Smooth muscle cell (in vitro differentiated cells): ENCODE measurements around the gene CERKL. TPM values are rescaled to one million over a fixed set of nuclear protein-coding genes. Genes with fewer than 3 reads are reported as not detected.

Experiments
- DNase-seq: peaks from one replicate; lab custom pipeline; 2025; ENCODE audit not compliant: unreplicated experiment; lab: John Stamatoyannopoulos, UW
- H2AFZ ChIP-seq: fragments of 200-600 bp; sonication (generic); 2 replicates; pipeline ENCODE4 v1.6.0; 2016; ENCODE audit warnings: antibody characterized with exemption, low read depth, mild to moderate bottlenecking
- H3F3A ChIP-seq: fragments of 200-600 bp; sonication (generic); 2 replicates; pipeline ENCODE4 v1.6.0; 2017; ENCODE audit warnings: antibody characterized with exemption, low read depth
- H3K27ac ChIP-seq: fragments of 200-600 bp; sonication (generic); 2 replicates; pipeline ENCODE4 v1.5.1; 2016; ENCODE audit warnings: low read depth, mild to moderate bottlenecking
- H3K27me3 ChIP-seq: fragments of 200-600 bp; sonication (generic); 2 replicates; pipeline ENCODE4 v1.6.1; 2016; ENCODE audit warnings: low read depth, mild to moderate bottlenecking
- H3K36me3 ChIP-seq: fragments of 200-600 bp; sonication (generic); 2 replicates; pipeline ENCODE4 v1.5.1; 2016; ENCODE audit warnings: low read depth
- H3K4me1 ChIP-seq: fragments of 200-600 bp; sonication (generic); 2 replicates; pipeline ENCODE4 v1.5.1; 2016; ENCODE audit warnings: low read depth
- H3K4me2 ChIP-seq: fragments of 200-600 bp; sonication (generic); 2 replicates; pipeline ENCODE4 v1.6.0; 2016; ENCODE audit warnings: mild to moderate bottlenecking
- H3K4me3 ChIP-seq: fragments of 200-600 bp; sonication (generic); 2 replicates; pipeline ENCODE4 v1.5.1; 2016; ENCODE audit warnings: mild to moderate bottlenecking
- H3K79me2 ChIP-seq: fragments of 200-600 bp; sonication (generic); 2 replicates; pipeline ENCODE4 v1.6.0; 2016; ENCODE audit warnings: low read depth, mild to moderate bottlenecking
- H3K9ac ChIP-seq: fragments of 200-600 bp; sonication (generic); 2 replicates; pipeline ENCODE4 v1.6.0; 2016; ENCODE audit warnings: low read depth
- H3K9me3 ChIP-seq: fragments of 200-600 bp; sonication (generic); replicated peaks from 2 replicates; pipeline ENCODE4 v1.5.1; 2016; ENCODE audit warnings: low read depth
- H4K20me1 ChIP-seq: fragments of 200-600 bp; sonication (generic); 2 replicates; pipeline ENCODE4 v1.6.0; 2016; ENCODE audit warnings: low read depth
- WGBS: methylation state at CpG from one replicate; pipeline ENCODE4 v1.1.7; 2016; ENCODE audit warnings: low lambda C conversion rate; 5-methylcytosine and 5-hydroxymethylcytosine counted together
- polyA plus RNA-seq: library from polyadenylated mRNA; unstranded; fragments of >200 nt; fragmentation: Nextera tagmentation; extraction: Ambion mirVana; gene quantifications from 2 replicates; pipeline ENCODE4 v1.2.1, GENCODE V29; 2016
- total RNA-seq: library from RNA; depleted of rRNA; stranded (reverse); fragments of >200 nt; gene quantifications from 2 replicates; pipeline ENCODE4 v1.2.3, GENCODE V29; 2014
- TF ChIP-seq, protein P1 (sequence below): fragments of 200-600 bp; sonication (generic); IDR thresholded peaks from 2 replicates; pipeline ENCODE4 v1.5.1; 2017; ENCODE audit warnings: borderline replicate concordance, mild to moderate bottlenecking, antibody characterized with exemption; ENCODE audit not compliant: insufficient read depth, poor library complexity, severe bottlenecking

The CERKL gene
- total and polyA plus RNA-seq, 2 experiments from 2014 or later = 1.4 TPM; not detected in 1

DNA sequence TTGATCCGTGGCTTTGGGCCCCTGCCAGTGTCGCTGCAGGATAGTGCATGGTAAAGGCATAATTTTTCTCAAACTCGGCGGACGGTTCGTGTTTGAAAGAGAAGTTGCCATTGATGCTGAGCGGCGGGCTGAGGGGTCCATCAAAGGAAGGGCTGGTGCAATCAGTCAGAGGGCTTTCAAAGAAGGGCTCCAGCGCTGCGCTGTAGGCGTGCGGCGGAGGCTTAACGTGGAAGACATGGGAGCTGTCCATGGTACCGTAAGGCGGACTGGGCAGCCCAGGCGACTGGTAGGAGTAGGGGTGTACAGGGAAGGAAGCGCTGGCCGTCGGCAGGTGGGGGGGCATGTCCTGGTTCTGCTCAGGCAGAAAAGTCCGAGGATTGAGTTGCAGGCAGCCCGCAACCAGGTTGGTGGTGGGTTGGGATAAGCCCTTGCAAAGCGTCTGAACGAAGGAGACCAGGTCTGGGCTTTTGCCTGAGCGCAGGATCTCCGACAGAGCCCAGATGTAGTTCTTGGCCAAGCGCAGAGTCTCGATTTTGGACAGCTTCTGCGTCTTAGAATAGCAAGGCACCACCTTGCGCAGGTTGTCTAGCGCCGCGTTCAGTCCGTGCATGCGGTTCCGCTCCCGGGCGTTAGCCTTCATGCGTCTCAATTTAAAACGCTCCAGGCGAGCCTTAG is 21.1 kb upstream of the CERKL start:
- H3K4me1 ChIP-seq = peaks cover 2% of the 10 kb centered on the region
- H2AFZ ChIP-seq = no peak overlapping the region
- no peaks in the 10 kb centered on the region for H3K36me3 ChIP-seq
- TF ChIP-seq, protein P1, sequence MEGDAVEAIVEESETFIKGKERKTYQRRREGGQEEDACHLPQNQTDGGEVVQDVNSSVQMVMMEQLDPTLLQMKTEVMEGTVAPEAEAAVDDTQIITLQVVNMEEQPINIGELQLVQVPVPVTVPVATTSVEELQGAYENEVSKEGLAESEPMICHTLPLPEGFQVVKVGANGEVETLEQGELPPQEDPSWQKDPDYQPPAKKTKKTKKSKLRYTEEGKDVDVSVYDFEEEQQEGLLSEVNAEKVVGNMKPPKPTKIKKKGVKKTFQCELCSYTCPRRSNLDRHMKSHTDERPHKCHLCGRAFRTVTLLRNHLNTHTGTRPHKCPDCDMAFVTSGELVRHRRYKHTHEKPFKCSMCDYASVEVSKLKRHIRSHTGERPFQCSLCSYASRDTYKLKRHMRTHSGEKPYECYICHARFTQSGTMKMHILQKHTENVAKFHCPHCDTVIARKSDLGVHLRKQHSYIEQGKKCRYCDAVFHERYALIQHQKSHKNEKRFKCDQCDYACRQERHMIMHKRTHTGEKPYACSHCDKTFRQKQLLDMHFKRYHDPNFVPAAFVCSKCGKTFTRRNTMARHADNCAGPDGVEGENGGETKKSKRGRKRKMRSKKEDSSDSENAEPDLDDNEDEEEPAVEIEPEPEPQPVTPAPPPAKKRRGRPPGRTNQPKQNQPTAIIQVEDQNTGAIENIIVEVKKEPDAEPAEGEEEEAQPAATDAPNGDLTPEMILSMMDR = no peak
- H3F3A ChIP-seq = no peaks in the 10 kb centered on the region
- no peak overlapping the region for H3K4me3 ChIP-seq
- peak; percentile 22 for DNase-seq
- WGBS = 28% methylated on average over 41 of the region's 41 CpGs
- H4K20me1 ChIP-seq = no peaks in the 10 kb centered on the region
- H3K9ac ChIP-seq = no peak overlapping the region
- no peak overlapping the region for H3K4me2 ChIP-seq
- no peak overlapping the region for H3K27ac ChIP-seq
- no peaks in the 10 kb centered on the region for H3K9me3 ChIP-seq
- no peaks in the 10 kb centered on the region for H3K79me2 ChIP-seq
- H3K27me3 ChIP-seq = peaks cover 98% of the 10 kb centered on the region

DNA sequence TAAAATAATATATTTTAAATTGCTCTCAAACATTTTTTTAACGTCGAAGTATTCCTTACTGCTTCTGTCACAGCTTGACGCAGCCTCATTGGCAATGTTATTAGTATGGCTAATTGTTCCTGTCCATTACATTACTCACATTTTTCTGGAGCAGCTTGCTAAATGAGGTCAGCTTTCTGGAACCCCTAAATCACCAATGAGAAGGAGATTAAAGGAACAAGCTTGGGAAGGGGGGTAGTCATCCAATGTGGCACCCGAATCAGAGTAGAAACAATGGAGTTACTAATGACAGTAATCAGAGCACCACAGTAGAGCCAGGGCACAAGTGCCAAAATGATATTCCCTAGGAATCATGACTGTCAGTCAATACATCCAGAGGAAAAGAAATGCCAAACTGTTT is 18.3 kb upstream of the CERKL start:
- Histone ChIP-seq H3K27ac (no peak overlapping the region), H3K9me3 (no peaks in the 10 kb centered on the region), H2AFZ (no peak overlapping the region), H3K36me3 (no peaks in the 10 kb centered on the region), H3K4me2 (no peak overlapping the region), H3K9ac (no peak overlapping the region), H3K4me1 (no peaks in the 10 kb centered on the region), H3K27me3 (peaks cover 95% of the 10 kb centered on the region), H3K79me2 (no peaks in the 10 kb centered on the region), H3F3A (no peaks in the 10 kb centered on the region), H4K20me1 (no peaks in the 10 kb centered on the region), H3K4me3 (no peak overlapping the region)
- 50% methylated on average over 4 of the region's 4 CpGs for WGBS
- no peak for DNase-seq
- TF ChIP-seq, protein P1 = no peak

GRCh38 chr2:181674461-181674860 is 17.6 kb upstream of the CERKL start:
- Histone ChIP-seq H3K4me2 (no peak overlapping the region), H3K36me3 (no peaks in the 10 kb centered on the region), H4K20me1 (no peaks in the 10 kb centered on the region), H3K27ac (no peak overlapping the region), H3F3A (no peaks in the 10 kb centered on the region), H3K27me3 (peaks cover 94% of the 10 kb centered on the region), H3K9me3 (no peaks in the 10 kb centered on the region), H3K4me1 (no peaks in the 10 kb centered on the region), H2AFZ (no peak overlapping the region), H3K4me3 (no peak overlapping the region), H3K9ac (no peak overlapping the region), H3K79me2 (no peaks in the 10 kb centered on the region)
- TF ChIP-seq, protein P1 = no peak
- no peak for DNase-seq

DNA sequence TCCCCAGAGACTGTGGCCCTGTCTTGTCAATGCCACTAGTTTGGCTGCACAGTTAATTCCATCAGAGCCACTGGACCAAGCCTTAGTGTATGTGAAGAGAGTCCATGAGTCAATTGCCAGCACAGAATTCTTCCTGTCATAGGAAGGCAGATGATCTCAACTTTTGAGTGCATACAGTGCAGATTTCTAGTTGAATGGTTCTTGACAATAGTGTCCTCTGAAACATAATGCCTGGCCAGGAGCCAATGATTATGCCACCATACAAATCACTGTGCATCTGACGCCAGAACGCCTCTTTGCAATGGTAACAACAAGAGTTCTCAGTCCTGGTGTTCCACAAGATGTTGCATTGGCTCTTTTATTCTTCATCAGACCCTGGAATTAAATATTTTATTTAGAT is 16.3 kb upstream of the CERKL start:
- no peak overlapping the region for H3K27ac ChIP-seq
- no peak for DNase-seq
- peaks cover 94% of the 10 kb centered on the region for H3K27me3 ChIP-seq
- TF ChIP-seq, protein P1 = no peak
- no peak overlapping the region for H2AFZ ChIP-seq
- no peak overlapping the region for H3K4me2 ChIP-seq
- no peaks in the 10 kb centered on the region for H3K9me3 ChIP-seq
- H3K36me3 ChIP-seq = no peaks in the 10 kb centered on the region
- WGBS = 69% methylated on average over 2 of the region's 2 CpGs
- no peaks in the 10 kb centered on the region for H3K79me2 ChIP-seq
- H3K9ac ChIP-seq = no peak overlapping the region
- H4K20me1 ChIP-seq = no peaks in the 10 kb centered on the region
- H3F3A ChIP-seq = no peaks in the 10 kb centered on the region
- H3K4me1 ChIP-seq = no peaks in the 10 kb centered on the region
- no peak overlapping the region for H3K4me3 ChIP-seq
